Left lung (tissue), 10 donors: ENCODE results near the gene EPHB2. TPM values are rescaled to one million over a fixed set of nuclear protein-coding genes. Genes with fewer than 3 reads are reported as not detected.
"Not testable (repeated sequence)": the region's sequence is repeated elsewhere in the genome, so short reads cannot be mapped to it uniquely, and the experiment has no call there.

Experiments
- ATAC-seq: fragments of 200-7000 bp; cut with Tn5 transposase; one replicate; pipeline ENCODE4 v1.9.1; 2020; ENCODE audit warnings: moderate library complexity
- DNase-seq, 4 donors: peaks; one replicate each; pipeline ENCODE4 v3.0.0-alpha.2; 2013 to 2020
- H3K27ac ChIP-seq, 2 donors: fragments of 200-600 bp; sonication (generic) in 1 of 2; one replicate each; pipeline versions ENCODE4 v1.5.0 to v1.8.0; 2020 to 2021
- H3K27me3 ChIP-seq, 2 donors: fragments of 200-600 bp; sonication (generic) in 1 of 2; one replicate each; pipeline versions ENCODE4 v1.5.0 to v1.8.0; 2020 to 2021
- H3K36me3 ChIP-seq, 2 donors: fragments of 200-600 bp; sonication (generic) in 1 of 2; one replicate each; pipeline versions ENCODE4 v1.5.0 to v1.8.0; 2020 to 2021
- H3K4me1 ChIP-seq, 2 donors: fragments of 200-600 bp; one replicate each; pipeline ENCODE4 v1.8.0; 2021
- H3K4me3 ChIP-seq, 2 donors: fragments of 200-600 bp; sonication (generic) in 1 of 2; one replicate each; pipeline versions ENCODE4 v1.5.0 to v1.8.0; 2020 to 2021; ENCODE audit warnings: mild to moderate bottlenecking in 1 of 2
- H3K9me3 ChIP-seq, 2 donors: fragments of 200-600 bp; sonication (generic) in 1 of 2; one replicate each; pipeline versions ENCODE4 v1.5.0 to v1.8.0; 2020 to 2021
- CTCF ChIP-seq, 2 donors: fragments of 200-600 bp; sonication (generic) in 1 of 2; IDR thresholded peaks; one replicate each; pipeline versions ENCODE4 v1.5.0 to v1.8.0; 2021; ENCODE audit warnings: antibody characterized with exemption in 2 of 2
- intact Hi-C, 2 donors: fragments of 100-400 bp; cut with DNase I; formaldehyde crosslinking; loops; one replicate each; pipeline versions ENCODE4 v1.11.2 to v1.14.2; 2022
- polyA plus RNA-seq, 6 donors: library from polyadenylated mRNA; unstranded; fragments of 120-200 nt; gene quantifications; one replicate each; pipeline ENCODE4 v1.2.1, GENCODE V29; 2013; ENCODE audit not compliant: insufficient read length in 6 of 6
- total RNA-seq, 2 donors: library from RNA; stranded (reverse); fragmentation: NEBNext Ultra II Directional; extraction: Animal tissue kit (Norgen Biotek cat#: 25700); gene quantifications; one replicate each; pipeline ENCODE4 v1.2.1, GENCODE V29; 2021
- donor health status: DM: no; HTN: yes; CAD: no.
- donor health status: DM: no; HTN: no; CAD: no.

EPHB2 gene
- total and polyA plus RNA-seq, 8 donors, result 11.3 to 21.0 (median 17.2) TPM

GRCh38 chr1:22665752-22666151 lies 44.9 kb upstream of the EPHB2 start:
- ATAC-seq (no peak), DNase-seq (peak in 2 of 4 donors; percentile 28 to 54)
- TF ChIP-seq CTCF (IDR thresholded peaks at IDR 0.05), result no peak
- no peak overlapping the region for H3K27ac ChIP-seq
- no peak overlapping the region for H3K4me3 ChIP-seq
- peaks cover 0 to 45% of the 10 kb centered on the region in 2 donors for H3K27me3 ChIP-seq
- H3K36me3 ChIP-seq, result peaks cover 0 to 3% of the 10 kb centered on the region in 2 donors
- H3K9me3 ChIP-seq, result no peaks in the 10 kb centered on the region
- H3K4me1 ChIP-seq, result no peaks in the 10 kb centered on the region
- intact Hi-C loops, result no loop called here

- no peak for DNase-seq
Measured at GRCh38 chr1:22666412-22666811, 44.2 kb upstream of the EPHB2 start.

GRCh38 chr1:22668840-22669239 lies 41.8 kb upstream of the EPHB2 start:
- H3K4me3 ChIP-seq, DNase-seq, H3K27ac ChIP-seq, H3K36me3 ChIP-seq, ATAC-seq, intact Hi-C loops, H3K9me3 ChIP-seq, H3K4me1 ChIP-seq: not testable (repeated sequence)
- peaks cover 0 to 70% of the 10 kb centered on the region in 2 donors for H3K27me3 ChIP-seq

More at GRCh38 chr1:22666412-22666811, 44.2 kb upstream of the EPHB2 start:
- no peaks in the 10 kb centered on the region for H3K36me3 ChIP-seq
- no peak for TF ChIP-seq CTCF (IDR thresholded peaks at IDR 0.05)
- H3K9me3 ChIP-seq, result no peaks in the 10 kb centered on the region
- intact Hi-C loops, result no loop called here
- peaks cover 0 to 51% of the 10 kb centered on the region in 2 donors for H3K27me3 ChIP-seq
- no peak overlapping the region for H3K4me3 ChIP-seq
- H3K27ac ChIP-seq, result no peak overlapping the region
- no peak for ATAC-seq
- no peaks in the 10 kb centered on the region for H3K4me1 ChIP-seq

- no peaks in the 10 kb centered on the region for H3K4me1 ChIP-seq
- intact Hi-C loops, result loop anchor here in 1 of 2 donors (10.0 kb wide), 1 partner anchor 254 kb away; no protein-coding TSS in a partner anchor
- peaks cover 0 to 82% of the 10 kb centered on the region in 2 donors for H3K27me3 ChIP-seq
- H3K27ac ChIP-seq, result no peak overlapping the region
- no peak for DNase-seq
- ATAC-seq, result no peak
- no peak overlapping the region for H3K4me3 ChIP-seq
- H3K9me3 ChIP-seq, result no peaks in the 10 kb centered on the region
- no peak for TF ChIP-seq CTCF (IDR thresholded peaks at IDR 0.05)
- H3K36me3 ChIP-seq, result no peaks in the 10 kb centered on the region
Measured at GRCh38 chr1:22670352-22670975, 40.2 kb upstream of the EPHB2 start.

- H3K27me3 ChIP-seq, result peaks cover 0 to 92% of the 10 kb centered on the region in 2 donors
- intact Hi-C loops, result loop anchor here in 1 of 2 donors (10.0 kb wide), 1 partner anchor 253 kb away; no protein-coding TSS in a partner anchor
Measured at GRCh38 chr1:22671999-22672398, 38.6 kb upstream of the EPHB2 start.

More at GRCh38 chr1:22671999-22672398, 38.6 kb upstream of the EPHB2 start:
- Histone ChIP-seq H3K27ac (no peak overlapping the region), H3K4me1 (no peaks in the 10 kb centered on the region), H3K4me3 (no peak overlapping the region), H3K9me3 (no peaks in the 10 kb centered on the region), H3K36me3 (no peaks in the 10 kb centered on the region)
- DNase-seq, result no peak
- no peak for TF ChIP-seq CTCF (IDR thresholded peaks at IDR 0.05)
- no peak for ATAC-seq
